Dendritic cell treated with granulocyte-macrophage colony-stimulating factor and Interleukin-4, amounts not matched to agents 40 ng/mL and 50 ng/mL, for 4 days (primary cell): ENCODE data around the gene GDPD4.

ENCODE experiments used
- H3K27ac Mint-ChIP-seq: one replicate; pipeline ENCODE4 v1.8.0; 2022; ENCODE audit warnings: mild to moderate bottlenecking, mixed read lengths
- H3K27me3 Mint-ChIP-seq: one replicate; pipeline ENCODE4 v1.8.0; 2022; ENCODE audit warnings: mild to moderate bottlenecking, mixed read lengths
- H3K36me3 Mint-ChIP-seq: one replicate; pipeline ENCODE4 v1.8.0; 2022; ENCODE audit warnings: low read depth, mixed read lengths
- H3K4me1 Mint-ChIP-seq: one replicate; pipeline ENCODE4 v1.8.0; 2022; ENCODE audit warnings: low read depth, mixed read lengths
- H3K4me3 Mint-ChIP-seq: one replicate; pipeline ENCODE4 v1.8.0; 2022; ENCODE audit warnings: mild to moderate bottlenecking, moderate library complexity, mixed read lengths
- H3K9me3 Mint-ChIP-seq: one replicate; pipeline ENCODE4 v1.8.0; 2022; ENCODE audit warnings: mixed read lengths
- intact Hi-C: fragments of 100-400 bp; cut with micrococcal nuclease; formaldehyde crosslinking; loops from one replicate; pipeline ENCODE4 v1.15.0; 2022

The GDPD4 gene

GRCh38 chr11:77181226-77181625 is 120.3 kb downstream of the GDPD4 start:
- intact Hi-C loops, result no loop called here
- Mint-ChIP-seq H3K36me3 (peaks cover 50% of the 10 kb centered on the region), H3K4me3 (no peak overlapping the region), H3K9me3 (no peaks in the 10 kb centered on the region), H3K27me3 (no peaks in the 10 kb centered on the region), H3K27ac (no peak overlapping the region), H3K4me1 (peaks cover 14% of the 10 kb centered on the region)

- intact Hi-C loops, result no loop called here
- Mint-ChIP-seq H3K27me3 (no peaks in the 10 kb centered on the region), H3K4me3 (no peak overlapping the region), H3K9me3 (no peaks in the 10 kb centered on the region), H3K27ac (no peak overlapping the region), H3K4me1 (peaks cover 21% of the 10 kb centered on the region), H3K36me3 (peaks cover 50% of the 10 kb centered on the region)
Measured at GRCh38 chr11:77180346-77180745, 121.1 kb downstream of the GDPD4 start.

- H3K4me1 Mint-ChIP-seq, result peaks cover 25% of the 10 kb centered on the region
- no peak overlapping the region for H3K27ac Mint-ChIP-seq
- peaks cover 50% of the 10 kb centered on the region for H3K36me3 Mint-ChIP-seq
- no peaks in the 10 kb centered on the region for H3K9me3 Mint-ChIP-seq
- H3K27me3 Mint-ChIP-seq, result peaks cover 3% of the 10 kb centered on the region
- no peak overlapping the region for H3K4me3 Mint-ChIP-seq
- intact Hi-C loops, result no loop called here
Measured at GRCh38 chr11:77179681-77180080, 121.8 kb downstream of the GDPD4 start.

- Mint-ChIP-seq H3K4me1 (peaks cover 31% of the 10 kb centered on the region), H3K27me3 (peaks cover 7% of the 10 kb centered on the region), H3K27ac (no peak overlapping the region), H3K9me3 (no peaks in the 10 kb centered on the region), H3K36me3 (peaks cover 47% of the 10 kb centered on the region), H3K4me3 (no peak overlapping the region)
- intact Hi-C loops, result no loop called here
Measured at GRCh38 chr11:77179048-77179447, 122.4 kb downstream of the GDPD4 start.

- Mint-ChIP-seq H3K9me3 (no peaks in the 10 kb centered on the region), H3K36me3 (peaks cover 40% of the 10 kb centered on the region), H3K4me1 (peaks cover 40% of the 10 kb centered on the region), H3K27me3 (peaks cover 9% of the 10 kb centered on the region), H3K27ac (no peak overlapping the region), H3K4me3 (no peak overlapping the region)
- intact Hi-C loops, result no loop called here
Measured at GRCh38 chr11:77178150-77178549, 123.3 kb downstream of the GDPD4 start.

GRCh38 chr11:77176996-77177395 is 124.5 kb downstream of the GDPD4 start:
- H3K27me3 Mint-ChIP-seq, result peaks cover 9% of the 10 kb centered on the region
- intact Hi-C loops, result no loop called here
- H3K4me3 Mint-ChIP-seq, result no peak overlapping the region
- no peaks in the 10 kb centered on the region for H3K9me3 Mint-ChIP-seq
- H3K4me1 Mint-ChIP-seq, result peaks cover 42% of the 10 kb centered on the region
- peak overlapping the region; percentile 89 for H3K27ac Mint-ChIP-seq
- H3K36me3 Mint-ChIP-seq, result peaks cover 29% of the 10 kb centered on the region

- Mint-ChIP-seq H3K27ac (peak overlapping the region; percentile 89), H3K4me1 (peaks cover 42% of the 10 kb centered on the region)
Measured at GRCh38 chr11:77175869-77176539, 125.5 kb downstream of the GDPD4 start.

GRCh38 chr11:77175021-77175842 is 126.3 kb downstream of the GDPD4 start:
- Mint-ChIP-seq H3K27ac (peak overlapping the region; percentile 89), H3K4me3 (peak overlapping the region; percentile 69), H3K36me3 (peaks cover 14% of the 10 kb centered on the region), H3K9me3 (no peaks in the 10 kb centered on the region), H3K27me3 (peaks cover 9% of the 10 kb centered on the region), H3K4me1 (peaks cover 42% of the 10 kb centered on the region)
- intact Hi-C loops, result no loop called here

More at GRCh38 chr11:77175869-77176539, 125.5 kb downstream of the GDPD4 start:
- H3K9me3 Mint-ChIP-seq, result no peaks in the 10 kb centered on the region
- peak overlapping the region; percentile 69 for H3K4me3 Mint-ChIP-seq
- H3K27me3 Mint-ChIP-seq, result peaks cover 9% of the 10 kb centered on the region
- intact Hi-C loops, result no loop called here
- H3K36me3 Mint-ChIP-seq, result peaks cover 19% of the 10 kb centered on the region

- intact Hi-C loops, result no loop called here
- Mint-ChIP-seq H3K4me1 (peaks cover 42% of the 10 kb centered on the region), H3K36me3 (peaks cover 10% of the 10 kb centered on the region), H3K4me3 (no peak overlapping the region), H3K27me3 (peaks cover 9% of the 10 kb centered on the region), H3K27ac (peak overlapping the region; percentile 36), H3K9me3 (no peaks in the 10 kb centered on the region)
Measured at GRCh38 chr11:77174559-77174958, 126.9 kb downstream of the GDPD4 start.

GRCh38 chr11:77173494-77173893 is 128.0 kb downstream of the GDPD4 start:
- Mint-ChIP-seq H3K27ac (peak overlapping the region; percentile 36), H3K9me3 (no peaks in the 10 kb centered on the region), H3K27me3 (peaks cover 9% of the 10 kb centered on the region), H3K36me3 (peaks cover 9% of the 10 kb centered on the region), H3K4me3 (no peak overlapping the region), H3K4me1 (peaks cover 42% of the 10 kb centered on the region)
- intact Hi-C loops, result no loop called here

GRCh38 chr11:77172666-77172982 is 128.9 kb downstream of the GDPD4 start:
- Mint-ChIP-seq H3K36me3 (no peaks in the 10 kb centered on the region), H3K4me3 (no peak overlapping the region), H3K27me3 (peaks cover 9% of the 10 kb centered on the region), H3K4me1 (peaks cover 42% of the 10 kb centered on the region), H3K9me3 (no peaks in the 10 kb centered on the region), H3K27ac (no peak overlapping the region)
- intact Hi-C loops, result no loop called here

- H3K36me3 Mint-ChIP-seq, result no peaks in the 10 kb centered on the region
- intact Hi-C loops, result no loop called here
- no peak overlapping the region for H3K4me3 Mint-ChIP-seq
- H3K4me1 Mint-ChIP-seq, result peaks cover 41% of the 10 kb centered on the region
- H3K27me3 Mint-ChIP-seq, result peaks cover 9% of the 10 kb centered on the region
- H3K27ac Mint-ChIP-seq, result no peak overlapping the region
- no peaks in the 10 kb centered on the region for H3K9me3 Mint-ChIP-seq
Measured at GRCh38 chr11:77171885-77172665, 129.4 kb downstream of the GDPD4 start.

- Mint-ChIP-seq H3K9me3 (no peaks in the 10 kb centered on the region), H3K4me1 (peaks cover 33% of the 10 kb centered on the region), H3K4me3 (no peak overlapping the region), H3K27me3 (peaks cover 15% of the 10 kb centered on the region), H3K36me3 (no peaks in the 10 kb centered on the region), H3K27ac (no peak overlapping the region)
- intact Hi-C loops, result no loop called here
Measured at GRCh38 chr11:77171254-77171653, 130.2 kb downstream of the GDPD4 start.

GRCh38 chr11:77170107-77170506 is 131.4 kb downstream of the GDPD4 start:
- Mint-ChIP-seq H3K27me3 (peaks cover 15% of the 10 kb centered on the region), H3K9me3 (no peaks in the 10 kb centered on the region), H3K4me3 (no peak overlapping the region), H3K36me3 (no peaks in the 10 kb centered on the region), H3K27ac (no peak overlapping the region), H3K4me1 (peaks cover 21% of the 10 kb centered on the region)
- intact Hi-C loops, result no loop called here
